ENCODE measurements around the gene UBA5.
"Not testable (repeated sequence)": the region's sequence is repeated elsewhere in the genome, so short reads cannot be mapped to it uniquely, and the experiment has no call there.

UBA5 gene

GRCh38 chr3:132660052-132660810 is at the start of gene UBA5:
TSS of gene UBA5 (plus strand) at chr3:132660329. CDS start at chr3:132660538, 209 bp downstream.
- DNase-seq (ENCODE audit: low read depth): peak; percentile 63
- peak within 1 kb of the TSS; percentile 78 for H3K4me3 ChIP-seq (ENCODE audit: low read length)
- TF ChIP-seq CTCF (conservative IDR thresholded peaks at IDR 0.05; ENCODE audit: low read length): no peak

GRCh38 chr3:132615301-132615700 is 44.8 kb upstream of the UBA5 start:
- H3K4me3 ChIP-seq (ENCODE audit: low read length); DNase-seq (ENCODE audit: low read depth): not testable (repeated sequence)

- no peak for TF ChIP-seq CTCF (conservative IDR thresholded peaks at IDR 0.05; ENCODE audit: low read length)
- no peak overlapping the region for H3K4me3 ChIP-seq (ENCODE audit: low read length)
- peak; percentile 53 for DNase-seq (ENCODE audit: low read depth)
These were observed 44.2 kb upstream of the UBA5 start for GRCh38 chr3:132615881-132616280.

GRCh38 chr3:132616780-132617179 is 43.3 kb upstream of the UBA5 start:
- H3K4me3 ChIP-seq (ENCODE audit: low read length): no peak overlapping the region
- TF ChIP-seq CTCF (conservative IDR thresholded peaks at IDR 0.05; ENCODE audit: low read length): no peak
- no peak for DNase-seq (ENCODE audit: low read depth)

- no peak overlapping the region for H3K4me3 ChIP-seq (ENCODE audit: low read length)
- DNase-seq (ENCODE audit: low read depth): no peak
- TF ChIP-seq CTCF (conservative IDR thresholded peaks at IDR 0.05; ENCODE audit: low read length): no peak
These were observed 38.0 kb upstream of the UBA5 start for GRCh38 chr3:132622148-132622547.

- no peak overlapping the region for H3K4me3 ChIP-seq (ENCODE audit: low read length)
- no peak for TF ChIP-seq CTCF (conservative IDR thresholded peaks at IDR 0.05; ENCODE audit: low read length)
- DNase-seq (ENCODE audit: low read depth): no peak
These were observed 37.4 kb upstream of the UBA5 start for GRCh38 chr3:132622761-132623160.

GRCh38 chr3:132623646-132624045 is 36.5 kb upstream of the UBA5 start:
- no peak for DNase-seq (ENCODE audit: low read depth)
- no peak for TF ChIP-seq CTCF (conservative IDR thresholded peaks at IDR 0.05; ENCODE audit: low read length)
- no peak overlapping the region for H3K4me3 ChIP-seq (ENCODE audit: low read length)

Data from AG10803 (cell line).